Endothelial cell (in vitro differentiated cells): ENCODE measurements around the gene FASTKD1. TPM values are rescaled to one million over a fixed set of nuclear protein-coding genes. Genes with fewer than 3 reads are reported as not detected.
"Not testable (repeated sequence)": the region's sequence is repeated elsewhere in the genome, so short reads cannot be mapped to it uniquely, and the experiment has no call there.

Source experiments
- DNase-seq: peaks from one replicate; pipeline ENCODE4 v3.0.0; 2021; ENCODE audit warnings: low spot score
- H3K27ac Mint-ChIP-seq: one replicate; pipeline ENCODE4 v1.8.0; 2021; ENCODE audit warnings: mixed read lengths, inconsistent platforms; ENCODE audit not compliant: unreplicated experiment
- H3K27me3 Mint-ChIP-seq: one replicate; pipeline ENCODE4 v1.8.0; 2021; ENCODE audit warnings: mild to moderate bottlenecking, moderate library complexity, mixed read lengths, inconsistent platforms; ENCODE audit not compliant: unreplicated experiment
- H3K36me3 Mint-ChIP-seq: one replicate; pipeline ENCODE4 v1.8.0; 2021; ENCODE audit warnings: mild to moderate bottlenecking, low read depth, mixed read lengths, inconsistent platforms; ENCODE audit not compliant: unreplicated experiment
- H3K4me1 Mint-ChIP-seq: one replicate; pipeline ENCODE4 v1.8.0; 2021; ENCODE audit warnings: mild to moderate bottlenecking, mixed read lengths, inconsistent platforms; ENCODE audit not compliant: unreplicated experiment
- H3K4me3 Mint-ChIP-seq: one replicate; pipeline ENCODE4 v1.8.0; 2021; ENCODE audit warnings: mild to moderate bottlenecking, mixed read lengths, inconsistent platforms; ENCODE audit not compliant: unreplicated experiment
- H3K9me3 Mint-ChIP-seq: one replicate; pipeline ENCODE4 v1.8.0; 2021; ENCODE audit warnings: mixed read lengths, inconsistent platforms; ENCODE audit not compliant: unreplicated experiment
- long read RNA-seq: library from polyadenylated mRNA; unstranded; transcript quantifications from one replicate; pipeline ENCODE4 v2.0.0, GENCODE V29; 2020; ENCODE audit not compliant: unreplicated experiment
- total RNA-seq: library from RNA; stranded (reverse); fragmentation: NEBNext Ultra II Directional; extraction: Animal tissue kit (Norgen Biotek cat#: 25700); gene quantifications from one replicate; pipeline ENCODE4 v1.2.1, GENCODE V29; 2021; ENCODE audit not compliant: unreplicated experiment
- TF ChIP-seq, protein P1 (sequence below): fragments of 200-600 bp; sonication (generic); IDR thresholded peaks from one replicate; pipeline ENCODE4 v1.5.0; 2021; ENCODE audit warnings: antibody characterized with exemption; ENCODE audit not compliant: unreplicated experiment

Gene FASTKD1, protein sequence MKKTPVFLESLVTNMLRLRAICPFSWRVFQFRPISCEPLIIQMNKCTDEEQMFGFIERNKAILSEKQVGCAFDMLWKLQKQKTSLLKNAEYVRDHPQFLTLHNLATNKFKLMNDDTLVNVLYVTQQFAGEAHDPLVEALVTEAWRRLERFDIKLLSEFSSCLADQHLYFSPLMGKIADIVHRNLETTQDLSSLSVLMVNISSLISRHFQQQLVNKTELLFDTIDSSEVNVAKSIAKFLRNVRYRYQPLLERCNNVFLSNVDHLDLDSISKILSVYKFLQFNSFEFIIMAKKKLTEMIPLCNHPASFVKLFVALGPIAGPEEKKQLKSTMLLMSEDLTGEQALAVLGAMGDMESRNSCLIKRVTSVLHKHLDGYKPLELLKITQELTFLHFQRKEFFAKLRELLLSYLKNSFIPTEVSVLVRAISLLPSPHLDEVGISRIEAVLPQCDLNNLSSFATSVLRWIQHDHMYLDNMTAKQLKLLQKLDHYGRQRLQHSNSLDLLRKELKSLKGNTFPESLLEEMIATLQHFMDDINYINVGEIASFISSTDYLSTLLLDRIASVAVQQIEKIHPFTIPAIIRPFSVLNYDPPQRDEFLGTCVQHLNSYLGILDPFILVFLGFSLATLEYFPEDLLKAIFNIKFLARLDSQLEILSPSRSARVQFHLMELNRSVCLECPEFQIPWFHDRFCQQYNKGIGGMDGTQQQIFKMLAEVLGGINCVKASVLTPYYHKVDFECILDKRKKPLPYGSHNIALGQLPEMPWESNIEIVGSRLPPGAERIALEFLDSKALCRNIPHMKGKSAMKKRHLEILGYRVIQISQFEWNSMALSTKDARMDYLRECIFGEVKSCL
- total RNA-seq = 33.7 TPM
- long read RNA-seq, transcript FASTKD1-204 (15 exons, 2,967 nt) = major isoform, 7 of 14 reads
- long read RNA-seq, partial matches to known transcripts = 3 of 14 reads
- long read RNA-seq, other reads (novel, unspliced or antisense) = 3 of 14 reads

GRCh38 chr2:169573160-169573973 lies at the start of gene FASTKD1:
TSS of gene FASTKD1 (minus strand) at chr2:169573865. CDS start at chr2:169572029, 1,836 bp downstream.
- H3K4me3 Mint-ChIP-seq = peak within 1 kb of the TSS; percentile 96
- H3K4me1 Mint-ChIP-seq = peaks cover 5% of the 10 kb centered on the region
- TF ChIP-seq, protein P1, sequence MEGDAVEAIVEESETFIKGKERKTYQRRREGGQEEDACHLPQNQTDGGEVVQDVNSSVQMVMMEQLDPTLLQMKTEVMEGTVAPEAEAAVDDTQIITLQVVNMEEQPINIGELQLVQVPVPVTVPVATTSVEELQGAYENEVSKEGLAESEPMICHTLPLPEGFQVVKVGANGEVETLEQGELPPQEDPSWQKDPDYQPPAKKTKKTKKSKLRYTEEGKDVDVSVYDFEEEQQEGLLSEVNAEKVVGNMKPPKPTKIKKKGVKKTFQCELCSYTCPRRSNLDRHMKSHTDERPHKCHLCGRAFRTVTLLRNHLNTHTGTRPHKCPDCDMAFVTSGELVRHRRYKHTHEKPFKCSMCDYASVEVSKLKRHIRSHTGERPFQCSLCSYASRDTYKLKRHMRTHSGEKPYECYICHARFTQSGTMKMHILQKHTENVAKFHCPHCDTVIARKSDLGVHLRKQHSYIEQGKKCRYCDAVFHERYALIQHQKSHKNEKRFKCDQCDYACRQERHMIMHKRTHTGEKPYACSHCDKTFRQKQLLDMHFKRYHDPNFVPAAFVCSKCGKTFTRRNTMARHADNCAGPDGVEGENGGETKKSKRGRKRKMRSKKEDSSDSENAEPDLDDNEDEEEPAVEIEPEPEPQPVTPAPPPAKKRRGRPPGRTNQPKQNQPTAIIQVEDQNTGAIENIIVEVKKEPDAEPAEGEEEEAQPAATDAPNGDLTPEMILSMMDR = no peak
- no peaks in the 10 kb centered on the region for H3K27me3 Mint-ChIP-seq
- peak within 1 kb of the TSS; percentile 90 for H3K27ac Mint-ChIP-seq
- H3K36me3 Mint-ChIP-seq = no peaks in the 10 kb centered on the region
- DNase-seq = peak; percentile 80
- H3K9me3 Mint-ChIP-seq = no peaks in the 10 kb centered on the region

GRCh38 chr2:169623235-169623634 lies 49.6 kb upstream of the FASTKD1 start:
- H3K27me3 Mint-ChIP-seq = no peaks in the 10 kb centered on the region
- H3K4me1 Mint-ChIP-seq = peaks cover 21% of the 10 kb centered on the region
- no peak for DNase-seq
- no peak overlapping the region for H3K27ac Mint-ChIP-seq
- H3K4me3 Mint-ChIP-seq = no peak overlapping the region
- H3K36me3 Mint-ChIP-seq = peaks cover 14% of the 10 kb centered on the region
- no peaks in the 10 kb centered on the region for H3K9me3 Mint-ChIP-seq
- TF ChIP-seq, protein P1 = no peak

GRCh38 chr2:169620509-169620908 lies 46.8 kb upstream of the FASTKD1 start:
- H3K36me3 Mint-ChIP-seq = peaks cover 41% of the 10 kb centered on the region
- H3K27ac Mint-ChIP-seq = no peak overlapping the region
- peaks cover 6% of the 10 kb centered on the region for H3K4me1 Mint-ChIP-seq
- H3K9me3 Mint-ChIP-seq = peaks cover 5% of the 10 kb centered on the region
- TF ChIP-seq, protein P1 = no peak
- H3K4me3 Mint-ChIP-seq = no peak overlapping the region
- no peaks in the 10 kb centered on the region for H3K27me3 Mint-ChIP-seq
- DNase-seq = no peak

- H3K27ac Mint-ChIP-seq = no peak overlapping the region
- peaks cover under 1% of the 10 kb centered on the region for H3K4me1 Mint-ChIP-seq
- no peaks in the 10 kb centered on the region for H3K27me3 Mint-ChIP-seq
- peaks cover 46% of the 10 kb centered on the region for H3K36me3 Mint-ChIP-seq
- H3K9me3 Mint-ChIP-seq = peaks cover 5% of the 10 kb centered on the region
- no peak for DNase-seq
- TF ChIP-seq, protein P1 = no peak
- no peak overlapping the region for H3K4me3 Mint-ChIP-seq
Measured at GRCh38 chr2:169619946-169620345, 46.3 kb upstream of the FASTKD1 start.

DNA sequence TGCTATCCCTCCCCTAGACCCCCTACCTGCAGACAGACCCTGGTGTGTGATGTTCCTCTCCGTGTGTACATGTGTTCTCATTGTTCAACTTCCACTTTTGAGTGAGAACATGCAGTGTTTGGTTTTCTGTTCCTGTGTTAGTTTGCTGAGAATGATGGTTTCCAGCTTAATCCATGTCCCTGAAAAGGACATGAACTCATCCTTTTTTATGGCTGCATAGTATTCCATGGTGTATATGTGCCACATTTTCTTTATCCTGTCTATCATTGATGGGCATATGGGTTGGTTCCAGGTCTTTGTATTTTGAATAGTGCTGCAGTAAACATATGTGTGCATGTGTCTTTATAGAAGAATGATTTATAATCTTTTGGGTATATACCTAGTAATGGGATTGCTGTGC lies 42.3 kb upstream of the FASTKD1 start:
- not testable (repeated sequence) for DNase-seq, H3K9me3 Mint-ChIP-seq, H3K27ac Mint-ChIP-seq, H3K27me3 Mint-ChIP-seq, H3K4me1 Mint-ChIP-seq
- Mint-ChIP-seq H3K4me3 (peak overlapping the region; percentile 47), H3K36me3 (peaks cover 48% of the 10 kb centered on the region)
